HG02588 (cell line): Measurements from ENCODE around the gene GMDS.

Experiments used
- ATAC-seq: cut with Tn5 transposase; IDR thresholded peaks from one replicate; pipeline ENCODE4 v1.9.1; 2021; ENCODE audit warnings: mild to moderate bottlenecking, moderate library complexity; ENCODE audit not compliant: unreplicated experiment

The GMDS gene

GRCh38 chr6:2141644-2142290, 103.6 kb downstream of the GMDS start:
- no peak for ATAC-seq

GRCh38 chr6:2140438-2141128, 104.8 kb downstream of the GMDS start:
- no peak for ATAC-seq

GRCh38 chr6:2135401-2135800, 110.0 kb downstream of the GMDS start:
- no peak for ATAC-seq

GRCh38 chr6:2134554-2134953, 110.9 kb downstream of the GMDS start:
- ATAC-seq, result no peak

GRCh38 chr6:2133716-2134310, 111.6 kb downstream of the GMDS start:
- ATAC-seq, result no peak

- no peak for ATAC-seq
Measured at GRCh38 chr6:2132916-2133315, 112.5 kb downstream of the GMDS start.

- no peak for ATAC-seq
Measured at GRCh38 chr6:2132416-2132815, 113.0 kb downstream of the GMDS start.

- ATAC-seq, result no peak
Measured at GRCh38 chr6:2129182-2129621, 116.2 kb downstream of the GMDS start.

- ATAC-seq, result no peak
Measured at GRCh38 chr6:2127484-2127911, 117.9 kb downstream of the GMDS start.

- no peak for ATAC-seq
Measured at GRCh38 chr6:2126351-2126750, 119.1 kb downstream of the GMDS start.

GRCh38 chr6:2125158-2125557, 120.2 kb downstream of the GMDS start:
- no peak for ATAC-seq

GRCh38 chr6:2124260-2124709, 121.1 kb downstream of the GMDS start:
- ATAC-seq, result no peak

GRCh38 chr6:2120912-2121311, 124.5 kb downstream of the GMDS start:
- ATAC-seq, result no peak

GRCh38 chr6:2119275-2119674, 126.1 kb downstream of the GMDS start:
- ATAC-seq, result no peak

- no peak for ATAC-seq
Measured at GRCh38 chr6:2118136-2118535, 127.3 kb downstream of the GMDS start.

GRCh38 chr6:2117447-2117846, 128.0 kb downstream of the GMDS start:
- ATAC-seq, result no peak

- no peak for ATAC-seq
Measured at GRCh38 chr6:2116496-2116895, 128.9 kb downstream of the GMDS start.

- no peak for ATAC-seq
Measured at GRCh38 chr6:2114100-2114499, 131.3 kb downstream of the GMDS start.

GRCh38 chr6:2111162-2111677, 134.2 kb downstream of the GMDS start:
- no peak for ATAC-seq

- no peak for ATAC-seq
Measured at GRCh38 chr6:2110504-2110903, 134.9 kb downstream of the GMDS start.

GRCh38 chr6:2109796-2110195, 135.6 kb downstream of the GMDS start:
- ATAC-seq, result no peak
